SK-N-MC (cell line): Measurements from ENCODE around the gene RTKN2.

Experiments
- EZH2 ChIP-seq: fragments of 200-600 bp; sonication (generic); IDR thresholded peaks from one replicate; pipeline ENCODE4 v1.6.1; 2017; ENCODE audit warnings: antibody characterized with exemption
- POLR2AphosphoS5 ChIP-seq: IDR thresholded peaks from 2 replicates; pipeline ENCODE4 v1.6.1; 2012; ENCODE audit warnings: mild to moderate bottlenecking, low read depth, low read length, borderline replicate concordance

DNA sequence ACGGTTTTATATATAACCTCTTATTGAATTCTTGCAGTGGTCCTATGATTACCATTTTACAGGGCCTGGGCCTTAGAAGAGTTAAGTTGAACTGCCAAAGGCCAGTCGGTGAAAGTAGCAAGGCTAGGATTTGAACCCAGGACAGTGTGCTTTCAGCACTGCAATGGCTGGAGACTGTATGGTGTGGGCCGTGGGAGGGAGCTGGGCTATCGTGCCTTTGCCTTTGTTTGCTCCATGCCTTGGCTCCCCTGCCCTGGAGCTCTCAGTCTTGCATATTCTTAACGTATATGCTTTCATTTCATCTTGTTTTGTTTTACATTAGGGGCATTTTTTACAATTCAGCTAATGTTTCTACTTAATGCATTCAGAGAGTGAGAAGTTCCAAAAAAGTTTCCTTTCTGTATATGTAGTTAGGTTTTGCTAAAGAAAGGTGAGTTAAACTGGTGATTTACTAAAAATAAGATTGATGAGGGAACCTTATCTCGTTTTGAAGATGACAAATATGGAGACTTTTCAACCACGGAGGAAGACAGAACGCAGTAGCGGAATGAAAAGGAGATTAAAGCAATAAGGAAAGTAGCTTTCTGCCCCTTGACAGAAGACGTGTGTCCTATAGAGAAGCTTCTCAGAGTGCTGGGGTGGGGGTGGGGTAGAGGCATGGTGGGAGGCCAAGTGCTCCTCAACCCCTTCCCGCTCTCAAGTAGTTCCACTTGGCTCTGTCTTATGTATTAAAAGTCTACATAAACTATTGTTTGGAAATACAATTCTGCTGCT is 82.5 kb downstream of the RTKN2 start:
- TF ChIP-seq EZH2 (no peak), POLR2AphosphoS5 (no peak)
